ENCODE measurements around the gene ANKHD1. TPM values are rescaled to one million over a fixed set of nuclear protein-coding genes. Genes with fewer than 3 reads are reported as not detected.

ANKHD1 gene
- total and polyA plus RNA-seq, 9 of the 15 experiments (the other 6 are each of a cell fraction or from before 2014, with no cell fraction given): 38.9 to 138 (median 78.7) TPM

- peak overlapping the region; percentile 37 for H3K4me3 ChIP-seq
- no TSS peak for BruUV-seq (replicated peaks)
- no peaks in the 10 kb centered on the region for H3K79me2 ChIP-seq (ENCODE audit: control insufficient read depth, insufficient read depth, low read length)
- no peaks in the 10 kb centered on the region for H3K36me3 ChIP-seq (ENCODE audit: control insufficient read depth, insufficient read depth, low read length)
- H3K4me1 ChIP-seq (replicated peaks in 1 of 2; ENCODE audit: control insufficient read depth in 2 of 2, insufficient read depth in 2 of 2, low read length in 2 of 2): peaks cover 9 to 14% of the 10 kb centered on the region in 2 experiments; a peak in 4 of 5 replicates
- in situ Hi-C loops (cut with MboI) (no loop called here), intact Hi-C loops (cut with micrococcal nuclease) (loop anchor here (5.0 kb wide), 1 partner anchor 364 kb away; no protein-coding TSS in a partner anchor)
- H3K9me1 ChIP-seq (ENCODE audit: control insufficient read depth, insufficient read depth, low read length): no peaks in the 10 kb centered on the region
- H3K27ac ChIP-seq (ENCODE audit: extremely low read depth, low read depth, low read length): no peak overlapping the region
- H4K20me1 ChIP-seq (replicated peaks; ENCODE audit: control insufficient read depth, insufficient read depth, low read length): no peaks in the 10 kb centered on the region; the same call in 1 of the 2 replicates
- peak overlapping the region; percentile 92 for H2AFZ ChIP-seq (ENCODE audit: low read depth, low read length)
- no peaks in the 10 kb centered on the region for H3K27me3 ChIP-seq (ENCODE audit: control insufficient read depth in 2 of 2, insufficient read depth in 2 of 2, low read length in 2 of 2)
- no peaks in the 10 kb centered on the region for H3K9me3 ChIP-seq (replicated peaks; ENCODE audit: control insufficient read depth, insufficient read depth, low read depth, low read length)
- peak overlapping the region; percentile 83 for H3K4me2 ChIP-seq (ENCODE audit: insufficient read depth, low read length)
- 8% methylated on average over 29 of the region's 29 CpGs for WGBS (ENCODE audit: insufficient coverage, low coverage, missing lambda C conversion rate)
- FAIRE-seq (peak; percentile 93), ATAC-seq (peak; percentile 95), DNase-seq (ENCODE audit: extremely low read depth in 1 of 4, low spot score in 3 of 4) (peak; percentile 85 to 92 (median 90))
- ChIA-PET POLR2A (interaction anchor here (0.6 to 2.1 kb wide), 3 partner anchors 17 to 66 kb away, joined by 3 to 5 read pairs (median 3); partner anchors contain the start of gene HBEGF), CTCF (ENCODE audit: low intra/inter-chr PET ratio) (interaction anchor here (0.6 to 1.5 kb wide), 3 partner anchors 10 to 368 kb away, joined by 3 to 4 read pairs (median 4); no protein-coding TSS in a partner anchor)
- peak overlapping the region; percentile 32 to 89 for H3K9ac ChIP-seq (ENCODE audit: insufficient read depth in 1 of 2, low read depth in 2 of 2, low read length in 2 of 2)
- TF ChIP-seq EZH2 (IDR thresholded peaks at IDR 0.05; ENCODE audit: borderline replicate concordance, low read depth, low read length): no peak
- no peak for TF ChIP-seq THRAP3 (IDR thresholded peaks at IDR 0.05; ENCODE audit: borderline replicate concordance)
- TF ChIP-seq NR2C2 (CRISPR knock-in tag; IDR thresholded peaks at IDR 0.05): no peak
- TF ChIP-seq NR2C2 (tag; IDR thresholded peaks at IDR 0.05): no peak
- TF ChIP-seq OTX1 (CRISPR knock-in tag; IDR thresholded peaks at IDR 0.05): no peak
- no peak for TF ChIP-seq ZNF140 (CRISPR knock-in tag; IDR thresholded peaks at IDR 0.05)
- no peak for TF ChIP-seq ILF3 (IDR thresholded peaks at IDR 0.05; ENCODE audit: borderline replicate concordance)
- no peak for TF ChIP-seq NR2F6 (CRISPR knock-in tag; IDR thresholded peaks at IDR 0.05)
- TF ChIP-seq ZHX1 (conservative IDR thresholded peaks at IDR 0.05; ENCODE audit: low read length): no peak
- TF ChIP-seq NR4A1 (CRISPR knock-in tag; IDR thresholded peaks at IDR 0.05): no peak
- TF ChIP-seq NR4A1 (tag; IDR thresholded peaks at IDR 0.05): no peak
- no peak for TF ChIP-seq ARNT (IDR thresholded peaks at IDR 0.05)
- no peak for TF ChIP-seq SAFB2 (IDR thresholded peaks at IDR 0.05; ENCODE audit: borderline replicate concordance, low read depth, low read length, severe bottlenecking)
- no peak for TF ChIP-seq ELF1 (tag; IDR thresholded peaks at IDR 0.05)
- TF ChIP-seq E2F6 (IDR thresholded peaks at IDR 0.05; ENCODE audit: borderline replicate concordance in 1 of 2, extremely low read depth in 1 of 2, insufficient read depth in 1 of 2, insufficient read length in 1 of 2, low read depth in 1 of 2, low read length in 1 of 2, poor library complexity in 1 of 2, severe bottlenecking in 1 of 2): peak; percentile 30 to 61
- no peak for TF ChIP-seq ZNF449 (CRISPR knock-in tag; IDR thresholded peaks at IDR 0.05)
These were observed 38.6 kb upstream of the ANKHD1 start for GRCh38 chr5:140362875-140363630.
